ENCODE data around the gene ZNF554.

The ZNF554 gene

DNA sequence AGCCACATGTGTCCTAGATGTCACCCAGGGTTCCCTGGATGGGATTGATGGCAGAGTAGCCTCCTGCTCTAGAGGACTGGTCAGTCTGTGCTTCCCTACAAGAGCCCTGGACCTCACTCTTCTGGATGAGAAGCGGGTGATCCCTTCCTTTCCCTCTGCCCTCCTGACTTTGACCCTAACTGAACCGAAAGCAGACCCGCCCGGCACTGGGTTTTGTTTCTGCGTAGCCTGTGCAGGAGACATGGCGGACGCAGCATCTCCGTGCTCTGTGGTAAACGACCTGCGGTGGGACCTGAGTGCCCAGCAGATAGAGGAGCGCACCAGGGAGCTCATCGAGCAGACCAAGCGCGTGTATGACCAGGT, 29.5 kb upstream of the ZNF554 start:
- no peak overlapping the region for H3K4me2 ChIP-seq (ENCODE audit: low read depth, low read length, poor library complexity, severe bottlenecking)
- TF ChIP-seq, protein P1, sequence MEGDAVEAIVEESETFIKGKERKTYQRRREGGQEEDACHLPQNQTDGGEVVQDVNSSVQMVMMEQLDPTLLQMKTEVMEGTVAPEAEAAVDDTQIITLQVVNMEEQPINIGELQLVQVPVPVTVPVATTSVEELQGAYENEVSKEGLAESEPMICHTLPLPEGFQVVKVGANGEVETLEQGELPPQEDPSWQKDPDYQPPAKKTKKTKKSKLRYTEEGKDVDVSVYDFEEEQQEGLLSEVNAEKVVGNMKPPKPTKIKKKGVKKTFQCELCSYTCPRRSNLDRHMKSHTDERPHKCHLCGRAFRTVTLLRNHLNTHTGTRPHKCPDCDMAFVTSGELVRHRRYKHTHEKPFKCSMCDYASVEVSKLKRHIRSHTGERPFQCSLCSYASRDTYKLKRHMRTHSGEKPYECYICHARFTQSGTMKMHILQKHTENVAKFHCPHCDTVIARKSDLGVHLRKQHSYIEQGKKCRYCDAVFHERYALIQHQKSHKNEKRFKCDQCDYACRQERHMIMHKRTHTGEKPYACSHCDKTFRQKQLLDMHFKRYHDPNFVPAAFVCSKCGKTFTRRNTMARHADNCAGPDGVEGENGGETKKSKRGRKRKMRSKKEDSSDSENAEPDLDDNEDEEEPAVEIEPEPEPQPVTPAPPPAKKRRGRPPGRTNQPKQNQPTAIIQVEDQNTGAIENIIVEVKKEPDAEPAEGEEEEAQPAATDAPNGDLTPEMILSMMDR (conservative IDR thresholded peaks at IDR 0.05; ENCODE audit: low read length) = no peak
- no peak for TF ChIP-seq EZH2phosphoT487 (IDR thresholded peaks at IDR 0.05; ENCODE audit: borderline replicate concordance)

GRCh38 chr19:2790557-2791271, 29.0 kb upstream of the ZNF554 start:
- peaks cover 42% of the 10 kb centered on the region for H3K79me2 ChIP-seq (ENCODE audit: insufficient read depth, low read length)

More for the DNA sequence above, 29.5 kb upstream of the ZNF554 start:
- H3K4me1 ChIP-seq (ENCODE audit: insufficient read depth, low read length, poor library complexity, severe bottlenecking) = peaks cover 10% of the 10 kb centered on the region
- peaks cover 1% of the 10 kb centered on the region; the same call in 1 of the 2 replicates for H3K36me3 ChIP-seq (ENCODE audit: insufficient read depth, low read length)
- no peak overlapping the region for H3K9ac ChIP-seq (ENCODE audit: low read depth, low read length, poor library complexity, severe bottlenecking)
- H3K27me3 ChIP-seq (ENCODE audit: insufficient read depth, low read length, poor library complexity, severe bottlenecking) = no peaks in the 10 kb centered on the region
- H2AFZ ChIP-seq (ENCODE audit: low read length) = no peak overlapping the region
- H3K79me2 ChIP-seq (ENCODE audit: insufficient read depth, low read length) = peaks cover 45% of the 10 kb centered on the region
- no peak overlapping the region for H3K4me3 ChIP-seq (ENCODE audit: low read length, poor library complexity, severe bottlenecking)
- H3K9me2 ChIP-seq (replicated peaks; ENCODE audit: low read depth, low read length) = no peaks in the 10 kb centered on the region
- H3K9me3 ChIP-seq (ENCODE audit: insufficient read depth, low read depth, low read length) = no peaks in the 10 kb centered on the region
- H3F3A ChIP-seq (ENCODE audit: low read depth) = no peaks in the 10 kb centered on the region
- H4K20me1 ChIP-seq (ENCODE audit: insufficient read depth, low read length, poor library complexity, severe bottlenecking) = peaks cover 3% of the 10 kb centered on the region

DNA sequence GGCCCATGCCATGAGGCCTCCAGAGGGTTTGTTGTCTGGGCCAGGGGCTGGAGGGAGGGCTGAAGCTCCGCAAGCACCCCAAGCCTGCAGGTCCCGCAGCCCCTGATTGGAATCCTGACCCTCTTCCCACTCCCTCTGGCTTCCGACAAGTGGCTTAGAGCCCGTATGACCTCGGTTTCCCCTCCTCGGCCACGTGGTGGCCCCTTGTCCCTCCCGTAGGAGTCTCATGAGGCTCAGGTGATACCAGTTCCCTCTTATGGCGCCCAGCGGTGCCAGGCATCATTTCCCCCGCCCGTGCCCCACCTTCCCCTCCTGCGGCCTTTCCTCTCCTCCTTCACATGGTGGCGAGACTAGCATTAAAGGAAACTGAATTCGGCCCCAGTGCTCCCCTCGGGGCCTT, 28.2 kb upstream of the ZNF554 start:
- H3K36me3 ChIP-seq (ENCODE audit: insufficient read depth, low read length) = peaks cover 11% of the 10 kb centered on the region; the same call in 1 of the 2 replicates
- peaks cover 10% of the 10 kb centered on the region for H3K4me1 ChIP-seq (ENCODE audit: insufficient read depth, low read length, poor library complexity, severe bottlenecking)
- H3K4me3 ChIP-seq (ENCODE audit: low read length, poor library complexity, severe bottlenecking) = no peak overlapping the region
- H3K9me3 ChIP-seq (ENCODE audit: insufficient read depth, low read depth, low read length) = no peaks in the 10 kb centered on the region
- H3K79me2 ChIP-seq (ENCODE audit: insufficient read depth, low read length) = peaks cover 34% of the 10 kb centered on the region
- H4K20me1 ChIP-seq (ENCODE audit: insufficient read depth, low read length, poor library complexity, severe bottlenecking) = peaks cover 3% of the 10 kb centered on the region
- H3K27me3 ChIP-seq (ENCODE audit: insufficient read depth, low read length, poor library complexity, severe bottlenecking) = no peaks in the 10 kb centered on the region
- TF ChIP-seq EZH2phosphoT487 (IDR thresholded peaks at IDR 0.05; ENCODE audit: borderline replicate concordance) = no peak
- TF ChIP-seq, protein P1 (conservative IDR thresholded peaks at IDR 0.05; ENCODE audit: low read length) = no peak
- no peak overlapping the region for H3K9ac ChIP-seq (ENCODE audit: low read depth, low read length, poor library complexity, severe bottlenecking)
- no peaks in the 10 kb centered on the region for H3F3A ChIP-seq (ENCODE audit: low read depth)
- H3K9me2 ChIP-seq (replicated peaks; ENCODE audit: low read depth, low read length) = no peaks in the 10 kb centered on the region
- H3K4me2 ChIP-seq (ENCODE audit: low read depth, low read length, poor library complexity, severe bottlenecking) = no peak overlapping the region
- H2AFZ ChIP-seq (ENCODE audit: low read length) = no peak overlapping the region

More at GRCh38 chr19:2790557-2791271, 29.0 kb upstream of the ZNF554 start:
- Histone ChIP-seq H3K4me2 (ENCODE audit: low read depth, low read length, poor library complexity, severe bottlenecking) (no peak overlapping the region), H3K9me2 (replicated peaks; ENCODE audit: low read depth, low read length) (no peaks in the 10 kb centered on the region), H2AFZ (ENCODE audit: low read length) (no peak overlapping the region), H3K36me3 (ENCODE audit: insufficient read depth, low read length) (peaks cover 7% of the 10 kb centered on the region; the same call in 1 of the 2 replicates), H3K4me1 (ENCODE audit: insufficient read depth, low read length, poor library complexity, severe bottlenecking) (peaks cover 10% of the 10 kb centered on the region), H3K9me3 (ENCODE audit: insufficient read depth, low read depth, low read length) (no peaks in the 10 kb centered on the region), H3K27me3 (ENCODE audit: insufficient read depth, low read length, poor library complexity, severe bottlenecking) (no peaks in the 10 kb centered on the region), H4K20me1 (ENCODE audit: insufficient read depth, low read length, poor library complexity, severe bottlenecking) (peaks cover 3% of the 10 kb centered on the region), H3K4me3 (ENCODE audit: low read length, poor library complexity, severe bottlenecking) (no peak overlapping the region), H3F3A (ENCODE audit: low read depth) (no peaks in the 10 kb centered on the region), H3K9ac (ENCODE audit: low read depth, low read length, poor library complexity, severe bottlenecking) (no peak overlapping the region)
- no peak for TF ChIP-seq EZH2phosphoT487 (IDR thresholded peaks at IDR 0.05; ENCODE audit: borderline replicate concordance)
- TF ChIP-seq, protein P1 (conservative IDR thresholded peaks at IDR 0.05; ENCODE audit: low read length) = no peak
